HG03108 (cell line): ENCODE data around the gene CENPO.

Experiments
- ATAC-seq: cut with Tn5 transposase; IDR thresholded peaks from one replicate; pipeline ENCODE4 v1.9.1; 2021; ENCODE audit warnings: moderate library complexity; ENCODE audit not compliant: unreplicated experiment

Gene CENPO

GRCh38 chr2:24792874-24793760 lies at the start of gene CENPO, which contains the start of gene PTRHD1:
Gene CENPO (plus strand): TSS chr2:24793425. CDS start chr2:24793920, 495 bp downstream.
Gene PTRHD1 (minus strand): TSS chr2:24793391. CDS start chr2:24793377, 14 bp downstream.
- ATAC-seq = peak; percentile 93

GRCh38 chr2:24743924-24744323 lies 49.3 kb upstream of the CENPO start:
- ATAC-seq = no peak

DNA sequence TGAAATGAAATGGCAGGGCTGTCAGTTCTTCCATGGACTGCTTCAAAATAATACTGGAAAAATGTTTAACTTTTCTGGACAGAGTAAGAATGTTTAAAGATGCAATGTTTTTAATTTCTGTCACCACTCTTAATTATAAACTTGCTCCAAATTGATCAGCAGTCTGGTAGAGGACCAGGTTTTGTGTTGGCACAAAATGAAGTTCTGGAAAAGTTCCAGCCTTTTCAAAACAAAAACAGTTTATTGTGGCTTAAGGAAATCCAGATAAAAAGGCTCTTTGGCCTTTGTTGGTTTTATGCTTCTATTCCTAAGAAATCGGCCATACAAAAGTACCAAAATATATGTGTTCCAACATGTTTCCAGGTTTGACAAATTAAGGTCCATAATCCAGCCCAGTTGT lies 48.9 kb upstream of the CENPO start:
- no peak for ATAC-seq

- no peak for ATAC-seq
Observed at GRCh38 chr2:24745825-24746224, 47.4 kb upstream of the CENPO start.

DNA sequence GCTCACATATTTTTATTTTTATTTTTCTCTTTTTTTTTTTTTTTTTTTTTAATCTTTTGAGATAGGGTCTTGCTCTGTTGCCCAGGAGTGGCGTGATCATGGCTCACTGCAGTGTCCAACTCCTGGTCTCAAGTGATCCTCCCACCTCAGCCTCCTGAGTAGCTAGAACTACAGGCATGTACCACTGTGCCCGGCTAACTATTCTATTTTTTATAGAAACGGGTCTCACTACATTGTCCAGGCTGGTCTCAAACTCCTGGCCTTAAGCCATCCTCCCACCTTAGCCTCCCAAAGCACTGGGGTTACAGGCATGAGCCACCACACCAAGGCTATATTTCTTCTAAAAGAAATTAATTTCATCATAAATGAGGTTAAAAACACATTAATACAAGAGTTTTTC lies 45.9 kb upstream of the CENPO start:
- ATAC-seq = no peak

DNA sequence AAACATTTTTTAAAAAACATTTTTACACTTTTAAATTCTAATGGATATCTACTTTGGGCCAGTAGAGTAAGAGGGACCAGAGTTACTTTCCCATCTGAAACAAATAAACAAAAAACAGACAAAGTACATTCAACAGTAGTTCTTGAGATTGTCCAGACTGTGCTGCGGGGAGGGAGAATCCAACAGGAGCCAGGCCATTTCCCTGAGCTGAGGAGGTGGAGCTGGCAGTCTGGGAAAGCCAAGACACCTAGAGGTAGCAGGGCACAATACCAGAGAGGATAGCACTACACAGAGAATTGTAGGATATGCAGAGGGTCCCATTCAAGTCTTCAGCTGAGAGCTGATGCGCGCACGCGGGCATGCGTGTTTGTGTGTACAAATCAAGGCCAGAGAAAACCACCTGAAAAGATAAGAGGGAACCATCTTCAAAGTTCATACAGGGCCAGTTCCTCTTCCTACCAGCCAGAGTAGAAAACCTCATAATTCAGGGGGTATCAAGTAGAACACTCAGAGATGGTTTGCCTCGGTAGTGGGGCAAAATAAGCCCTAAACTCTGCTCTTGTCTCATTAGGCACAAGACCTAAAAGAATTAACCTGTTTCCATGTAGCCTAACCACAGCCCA lies 44.0 kb upstream of the CENPO start:
- no peak for ATAC-seq

- ATAC-seq = no peak
Observed at GRCh38 chr2:24754985-24755705, 38.1 kb upstream of the CENPO start.

DNA sequence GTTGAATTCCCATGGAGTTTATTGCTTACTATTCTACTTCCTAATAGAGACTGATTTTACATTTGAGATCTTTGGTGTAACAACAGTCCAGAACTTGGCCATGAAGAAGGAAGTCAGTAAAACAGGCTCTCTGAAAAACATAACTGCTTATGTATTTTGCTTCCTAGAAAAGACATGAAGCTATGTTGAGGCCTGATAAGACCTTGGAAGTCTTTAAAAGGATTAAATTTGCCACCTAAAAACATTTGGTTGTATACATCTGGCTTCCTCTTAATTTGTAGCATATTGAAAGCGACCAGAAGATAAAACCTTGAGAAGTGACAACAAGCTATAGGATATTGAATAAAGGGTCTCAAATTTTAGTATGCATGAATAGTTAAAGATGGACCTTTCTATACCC lies 36.4 kb upstream of the CENPO start:
- no peak for ATAC-seq

DNA sequence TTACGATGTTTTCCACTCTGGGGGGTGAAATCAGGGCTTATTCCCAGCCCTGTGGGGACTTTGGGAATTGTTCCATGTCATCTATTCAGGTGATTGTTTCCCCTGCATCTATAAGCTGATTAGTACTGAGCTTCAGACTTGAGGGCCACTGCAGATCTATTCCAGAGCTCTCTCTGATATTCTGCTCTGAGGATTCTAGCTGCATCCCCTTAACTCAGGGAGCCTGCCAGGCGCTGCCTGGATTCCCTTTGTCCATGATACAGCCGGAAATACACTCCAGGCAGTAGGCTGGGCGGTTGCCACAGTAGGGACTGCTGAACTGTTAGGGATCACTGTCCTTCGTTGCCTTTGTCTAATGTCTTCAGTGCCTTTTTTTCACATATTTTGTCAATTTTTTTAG lies 31.4 kb upstream of the CENPO start:
- ATAC-seq = no peak

DNA sequence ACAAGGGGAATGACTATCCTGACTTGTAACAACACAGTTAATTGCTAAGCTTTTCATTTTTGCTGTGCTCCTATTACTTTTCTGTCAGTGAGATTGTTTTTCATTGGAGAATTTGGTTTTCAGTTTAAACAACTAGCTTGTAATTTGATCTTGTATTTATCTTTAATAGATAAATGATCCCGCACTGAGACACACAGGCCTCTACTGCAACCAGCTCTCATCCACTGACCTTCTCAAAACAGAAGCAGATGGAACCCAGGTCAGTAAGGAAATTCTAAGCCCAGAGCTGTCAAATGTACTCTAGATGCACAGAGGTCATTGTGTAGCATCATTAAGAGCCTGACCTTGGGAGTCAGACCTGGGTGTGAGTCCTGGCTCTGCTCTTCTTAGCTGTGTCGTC lies 30.7 kb upstream of the CENPO start:
- ATAC-seq = no peak

DNA sequence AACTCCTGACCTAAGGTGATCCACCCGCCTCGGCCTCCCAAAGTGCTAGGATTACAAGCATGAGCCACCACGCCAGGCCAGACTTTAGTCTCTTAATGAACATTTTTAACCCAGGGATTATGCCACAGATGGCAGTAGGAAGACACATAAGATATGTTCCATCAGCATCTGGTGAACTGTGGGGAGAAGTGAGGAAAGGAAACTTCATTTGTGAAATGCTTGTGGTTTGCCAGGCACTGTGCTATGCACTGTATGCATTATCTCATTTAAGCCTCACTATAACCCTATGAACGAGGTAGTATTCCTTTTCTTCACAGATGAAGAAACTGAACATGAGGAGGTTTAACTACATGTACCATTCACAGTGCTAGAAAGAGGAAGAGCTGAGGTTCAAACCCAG lies 29.4 kb upstream of the CENPO start:
- ATAC-seq = no peak

GRCh38 chr2:24766609-24767008 lies 26.6 kb upstream of the CENPO start:
- ATAC-seq = no peak

DNA sequence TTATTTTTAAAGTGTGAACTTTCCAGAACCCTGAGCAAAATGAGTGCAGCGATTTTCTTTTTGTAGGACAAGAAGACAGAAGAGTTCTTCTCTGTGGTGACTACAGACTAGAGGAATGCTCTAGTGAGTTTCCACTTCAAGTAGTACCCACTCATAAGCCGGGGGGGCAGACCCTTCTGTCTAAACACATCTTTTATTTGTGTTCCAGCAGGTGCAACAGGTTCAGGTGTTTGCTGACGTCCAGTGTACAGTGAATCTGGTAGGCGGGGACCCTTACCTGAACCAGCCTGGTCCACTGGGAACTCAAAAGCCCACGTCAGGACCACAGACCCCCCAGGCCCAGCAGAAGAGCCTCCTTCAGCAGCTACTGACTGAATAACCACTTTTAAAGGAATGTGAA lies 25.2 kb upstream of the CENPO start:
- ATAC-seq = no peak

GRCh38 chr2:24768601-24769000 lies 24.6 kb upstream of the CENPO start:
- ATAC-seq = no peak

DNA sequence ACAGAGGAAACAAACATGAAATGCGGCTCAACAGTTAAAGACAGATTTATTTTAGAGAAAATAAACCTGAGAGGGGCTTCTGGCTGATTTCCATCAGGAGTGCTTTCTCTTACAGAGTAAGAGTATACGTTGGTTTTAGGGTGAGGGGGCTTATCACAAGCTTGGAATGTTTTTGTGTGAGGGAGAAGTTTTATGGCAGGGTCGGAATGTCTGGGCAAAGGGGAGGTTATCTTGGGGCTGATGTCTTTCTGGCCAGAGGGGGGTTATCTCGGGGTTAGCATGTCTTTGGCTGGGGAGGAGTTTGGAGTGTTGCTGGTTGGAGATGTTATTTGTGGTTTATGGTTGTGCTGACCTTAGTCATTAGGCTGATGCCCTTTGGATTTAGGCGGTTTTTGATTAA lies 22.2 kb upstream of the CENPO start:
- ATAC-seq = no peak

DNA sequence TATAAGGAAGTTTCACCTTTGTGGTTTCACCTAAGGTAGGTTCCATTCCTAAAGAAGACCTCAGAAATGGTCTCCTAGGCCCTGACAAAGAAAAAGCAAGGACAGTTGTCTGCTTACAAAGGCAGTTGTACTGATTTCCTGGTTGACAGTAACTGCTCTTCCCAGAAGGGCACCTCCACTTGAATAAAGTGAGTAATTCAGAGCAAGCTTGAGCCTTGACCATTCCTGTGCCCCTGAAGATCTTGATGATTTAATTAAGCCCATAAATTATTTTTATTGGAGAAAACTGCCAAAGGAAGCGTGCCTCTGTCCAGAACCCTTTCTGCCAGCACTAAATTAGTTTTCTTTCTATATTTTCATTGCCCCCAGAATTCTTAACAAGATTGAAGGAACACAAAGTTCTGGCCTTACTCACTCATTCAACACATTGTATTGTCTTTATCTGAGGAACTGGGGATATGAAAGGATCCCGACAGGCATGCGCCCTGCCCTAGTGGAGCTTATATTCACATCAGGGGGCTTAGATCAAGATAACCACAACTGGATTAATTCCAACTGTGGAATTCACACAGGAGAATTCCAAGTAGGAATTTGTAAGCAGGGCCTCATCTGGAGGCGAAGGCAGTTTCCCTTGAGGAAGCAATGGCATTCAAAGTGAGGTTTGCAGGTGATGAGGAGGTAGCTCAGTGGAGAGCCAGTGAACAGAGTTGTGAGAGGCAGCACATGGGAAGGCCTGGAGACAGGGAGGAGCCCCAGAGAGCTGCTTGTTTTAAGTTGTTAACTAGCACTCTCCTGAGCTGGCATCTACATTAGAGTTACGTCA lies 21.2 kb upstream of the CENPO start:
- ATAC-seq = no peak

- no peak for ATAC-seq
Observed at GRCh38 chr2:24774373-24774772, 18.9 kb upstream of the CENPO start.

GRCh38 chr2:24779116-24779515 lies 14.1 kb upstream of the CENPO start:
- no peak for ATAC-seq

DNA sequence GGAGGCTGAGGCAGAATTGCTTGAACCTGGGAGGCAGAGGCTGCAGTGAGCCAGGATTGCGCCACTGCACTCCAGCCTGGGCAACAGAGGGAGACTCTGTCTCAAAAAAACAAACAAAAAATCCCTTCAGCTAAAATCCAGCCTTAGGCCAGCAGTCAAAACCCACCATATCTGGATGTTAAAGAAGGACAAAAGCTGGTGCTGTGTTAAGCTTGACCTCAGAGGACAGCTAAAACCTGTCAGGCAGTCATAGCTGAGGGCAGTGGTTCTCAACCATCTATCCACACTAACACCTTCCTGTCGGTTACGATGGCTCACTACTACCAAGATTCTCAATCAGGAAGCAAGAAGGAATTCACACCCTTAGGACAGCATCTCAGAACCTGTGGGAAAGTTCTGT lies 9.6 kb upstream of the CENPO start:
- ATAC-seq = no peak

GRCh38 chr2:24785671-24786321 lies 7.4 kb upstream of the CENPO start:
- peak; percentile 68 for ATAC-seq
